Stimulated activated CD8-positive, alpha-beta memory T cell treated with anti-CD3 and anti-CD28 coated beads, Interleukin-15, amount 100 ng/mL, for 1 hour (primary cell): ENCODE results near the gene LYSET.
"Not testable (repeated sequence)": the region's sequence is repeated elsewhere in the genome, so short reads cannot be mapped to it uniquely, and the experiment has no call there.

Experiments
- DNase-seq: peaks from one replicate; pipeline ENCODE4 v3.0.0-alpha.2; 2020; ENCODE audit warnings: low read depth

The LYSET gene

DNA sequence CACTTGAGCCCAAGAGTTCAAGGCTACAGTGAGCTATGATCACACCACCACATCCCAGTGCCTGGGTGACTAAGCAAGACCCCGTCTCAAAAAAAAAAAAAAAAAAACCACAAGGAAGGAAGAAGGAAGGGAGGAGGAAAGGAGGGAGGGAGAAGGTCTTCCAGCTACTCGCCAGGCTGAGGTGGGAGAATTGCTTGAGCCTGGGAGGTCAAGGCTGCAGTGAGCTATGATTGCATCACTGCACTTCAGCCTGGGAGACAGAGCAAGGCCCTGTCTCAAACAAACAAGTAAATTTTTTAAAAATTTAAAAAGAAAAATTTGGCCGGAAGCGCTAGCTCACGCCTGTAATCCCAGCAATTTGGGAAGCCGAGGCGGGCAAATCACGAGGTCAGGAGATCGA is 16.5 kb upstream of the LYSET start:
- not testable (repeated sequence) for DNase-seq

DNA sequence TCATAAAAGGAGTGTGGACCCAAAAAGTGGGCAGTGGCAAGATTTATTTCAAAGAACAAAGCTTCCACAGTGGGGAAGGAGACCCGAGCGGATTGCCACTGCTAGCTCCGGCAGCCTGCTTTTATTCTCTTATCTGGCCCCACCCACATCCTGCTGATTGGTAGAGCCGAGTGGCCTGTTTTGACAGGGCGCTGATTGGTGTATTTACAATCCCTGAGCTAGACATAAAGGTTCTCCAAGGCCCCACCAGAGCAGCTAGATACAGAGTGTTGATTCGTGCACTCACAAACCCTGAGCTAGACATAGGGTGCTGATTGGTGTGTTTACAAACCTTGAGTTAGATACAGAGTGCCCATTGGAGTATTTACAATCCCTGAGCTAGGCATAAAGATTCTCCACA is 15.5 kb upstream of the LYSET start:
- not testable (repeated sequence) for DNase-seq

DNA sequence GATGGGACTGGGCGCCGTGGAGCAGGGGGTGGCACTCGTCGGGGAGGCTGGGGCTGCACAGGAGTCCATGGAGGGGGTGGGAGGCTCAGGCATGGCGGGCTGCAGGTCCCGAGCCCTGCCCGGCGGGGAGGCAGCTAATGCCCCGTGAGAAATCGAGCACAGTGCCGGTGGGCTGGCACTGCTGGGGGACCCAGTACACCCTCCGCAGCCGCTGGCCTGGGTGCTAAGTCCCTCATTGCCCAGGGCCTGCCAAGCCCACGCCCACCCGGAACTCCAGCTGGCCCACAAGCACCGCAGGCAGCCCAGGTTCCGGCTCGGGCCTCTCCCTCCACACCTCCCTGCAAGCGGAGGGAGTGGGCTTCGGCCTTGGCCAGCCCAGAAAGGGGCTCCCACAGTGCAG is 15.0 kb upstream of the LYSET start:
- DNase-seq, result not testable (repeated sequence)

DNA sequence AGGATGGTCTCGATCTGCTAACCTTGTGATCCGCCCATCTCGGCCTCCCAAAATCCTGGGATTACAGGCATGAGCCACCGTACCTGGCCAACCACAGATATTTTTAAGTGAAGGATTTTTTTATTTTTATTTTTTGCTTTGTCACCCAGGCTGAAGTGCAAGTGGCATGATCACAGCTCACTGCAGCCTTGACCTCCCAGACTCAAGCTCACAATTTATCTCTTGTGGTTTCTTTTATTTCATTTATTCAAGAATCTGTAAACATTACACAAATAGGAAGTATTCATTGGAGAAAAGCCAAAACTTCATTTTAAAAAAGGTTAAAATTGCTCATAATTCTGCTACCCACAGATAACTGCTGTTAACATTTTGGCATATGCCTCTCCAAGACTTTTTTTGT is 13.7 kb upstream of the LYSET start:
- no peak for DNase-seq

DNA sequence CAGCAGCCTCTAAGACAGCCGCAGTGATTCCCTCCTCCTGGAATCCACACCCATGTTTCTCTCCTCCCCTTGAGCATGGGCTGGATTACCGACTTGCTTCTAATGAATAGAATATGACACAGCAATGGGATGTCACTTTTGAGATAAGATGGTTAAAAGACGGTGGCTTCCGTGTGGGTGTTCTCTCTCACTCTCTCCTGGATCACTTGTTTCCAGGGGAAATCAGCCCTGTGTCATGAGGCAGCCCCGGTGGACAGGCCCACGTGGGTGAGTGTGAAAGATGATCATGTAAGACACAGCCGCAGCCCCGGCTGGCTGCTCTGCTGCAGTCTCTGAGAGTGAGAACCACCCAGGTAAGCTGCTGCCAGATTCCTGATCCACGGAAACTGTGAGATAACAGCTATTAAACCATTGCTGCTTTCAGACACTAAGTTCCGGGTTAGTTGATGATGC is 11.1 kb upstream of the LYSET start:
- DNase-seq, result no peak

DNA sequence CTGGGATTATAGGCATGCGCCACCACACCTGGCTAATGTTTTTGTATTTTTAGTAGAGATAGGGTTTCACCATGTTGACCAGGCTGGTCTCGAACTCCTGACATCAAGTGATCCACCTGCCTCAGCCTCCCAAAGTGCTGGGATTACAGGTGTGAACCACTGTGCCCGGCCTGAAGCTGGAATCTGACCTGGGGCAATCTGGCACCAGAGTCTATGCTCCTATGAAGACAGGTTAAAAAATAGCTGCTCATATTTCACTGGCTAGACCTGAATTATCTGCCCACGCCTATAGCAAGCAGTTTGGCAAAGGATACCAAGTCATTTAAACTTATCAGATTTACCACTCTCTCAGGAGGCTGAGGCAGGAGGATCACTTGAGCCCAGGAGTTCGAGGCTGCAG is 10.4 kb upstream of the LYSET start:
- not testable (repeated sequence) for DNase-seq

DNA sequence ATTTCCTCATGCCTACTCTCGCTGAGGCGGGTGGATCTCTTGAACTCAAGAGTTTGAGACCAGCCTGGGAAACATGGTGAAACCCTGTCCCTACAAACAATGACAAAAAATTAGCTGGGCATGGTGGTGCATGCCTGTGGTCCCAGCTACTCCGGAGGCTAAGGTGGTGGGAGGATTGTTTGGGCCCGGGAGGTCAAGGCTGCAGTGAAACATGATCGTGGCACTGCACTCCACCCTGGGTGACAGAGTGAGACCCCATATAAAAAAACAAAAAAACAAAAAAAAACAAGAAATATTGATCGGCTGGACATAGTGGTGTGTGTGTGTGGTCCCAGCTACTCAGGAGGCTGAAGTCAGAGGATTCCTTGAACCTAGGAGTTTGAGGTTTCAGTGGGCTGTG is 9.6 kb upstream of the LYSET start:
- DNase-seq, result no peak

DNA sequence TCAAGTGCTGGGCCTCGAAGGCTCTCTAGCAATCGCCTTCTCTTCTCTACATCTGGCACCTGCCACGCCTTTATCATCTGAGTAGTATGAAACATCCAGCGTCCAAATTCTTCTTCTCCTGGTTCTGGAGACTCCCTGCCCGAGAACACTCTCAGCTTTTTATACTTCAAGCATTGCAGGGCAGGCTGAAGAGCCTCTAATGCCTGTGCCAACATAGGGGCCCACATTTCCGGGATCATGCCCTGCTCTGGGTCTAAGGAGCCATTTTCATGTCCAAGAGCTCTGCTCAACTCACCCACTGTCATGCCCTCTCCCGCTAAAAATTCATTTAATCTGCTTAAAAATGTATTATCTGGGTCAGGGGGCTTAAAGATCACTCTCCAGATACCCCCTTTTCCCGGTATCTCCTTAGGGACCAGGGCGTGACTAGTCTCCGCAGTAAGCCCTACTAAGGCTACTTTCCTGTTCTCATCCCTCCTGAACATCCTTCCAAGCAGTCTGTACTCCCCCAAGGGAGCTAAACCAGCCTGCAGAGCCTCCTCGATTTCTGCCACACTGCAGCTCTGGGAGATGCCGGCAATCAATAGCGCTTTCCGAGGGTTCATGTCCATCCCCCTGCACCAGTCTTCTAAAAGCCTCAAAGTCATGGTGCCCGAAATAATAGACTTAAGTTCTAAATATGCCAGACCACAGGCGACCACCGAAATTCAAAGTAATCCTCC is 1.4 kb upstream of the LYSET start:
- no peak for DNase-seq

DNA sequence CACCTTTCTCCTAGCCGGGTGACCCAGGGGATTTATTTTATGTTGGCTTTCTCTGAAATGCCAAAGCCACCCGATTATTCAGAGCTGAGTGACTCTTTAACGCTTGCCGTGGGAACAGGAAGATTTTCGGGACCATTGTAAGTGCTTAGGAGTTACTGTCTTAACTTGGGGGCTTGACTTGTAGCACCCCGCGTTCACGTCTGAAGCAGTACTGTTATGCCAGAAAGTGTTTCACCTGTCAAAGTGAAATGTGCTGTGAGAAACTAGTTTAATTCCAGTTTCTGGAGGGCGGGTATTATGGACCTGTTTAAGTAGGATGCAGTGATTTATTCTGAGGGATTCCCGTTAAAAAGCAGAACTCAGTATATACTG is 218 bp downstream of the LYSET start:
- no peak for DNase-seq

DNA sequence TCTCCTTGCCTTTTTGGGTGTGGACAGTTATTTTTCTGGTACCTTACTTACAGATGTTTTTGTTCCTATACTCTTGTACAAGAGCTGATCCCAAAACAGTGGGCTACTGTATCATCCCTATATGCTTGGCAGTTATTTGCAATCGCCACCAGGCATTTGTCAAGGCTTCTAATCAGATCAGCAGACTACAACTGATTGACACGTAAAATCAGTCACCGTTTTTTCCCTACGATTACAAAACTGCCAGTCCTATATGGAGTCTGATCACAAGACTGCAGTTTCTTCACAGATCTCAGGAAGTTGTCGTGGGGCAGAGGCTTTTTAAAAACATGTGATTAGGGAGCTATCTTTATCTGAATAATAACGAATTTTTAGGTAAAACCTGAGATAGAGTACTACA is 1.3 kb downstream of the LYSET start:
- DNase-seq, result no peak

DNA sequence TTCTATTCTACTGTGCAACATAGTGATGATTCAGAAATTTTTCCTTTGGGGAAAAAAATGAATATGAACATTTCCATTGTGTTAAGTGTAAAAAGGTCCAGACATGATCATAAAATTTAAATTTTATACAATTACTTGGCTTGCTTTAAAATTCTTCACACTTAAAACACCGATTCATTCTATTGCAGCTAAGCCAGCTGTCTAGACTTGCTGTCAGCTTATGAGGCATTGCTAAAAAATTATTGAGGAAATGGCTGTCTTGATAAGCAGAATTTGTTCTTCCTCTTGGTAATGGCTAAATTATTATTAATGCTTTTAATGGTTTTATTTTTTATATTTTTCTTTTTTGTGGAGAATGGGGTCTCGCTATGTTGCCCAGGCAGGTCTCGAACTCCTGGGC is 1.8 kb downstream of the LYSET start:
- DNase-seq, result no peak

DNA sequence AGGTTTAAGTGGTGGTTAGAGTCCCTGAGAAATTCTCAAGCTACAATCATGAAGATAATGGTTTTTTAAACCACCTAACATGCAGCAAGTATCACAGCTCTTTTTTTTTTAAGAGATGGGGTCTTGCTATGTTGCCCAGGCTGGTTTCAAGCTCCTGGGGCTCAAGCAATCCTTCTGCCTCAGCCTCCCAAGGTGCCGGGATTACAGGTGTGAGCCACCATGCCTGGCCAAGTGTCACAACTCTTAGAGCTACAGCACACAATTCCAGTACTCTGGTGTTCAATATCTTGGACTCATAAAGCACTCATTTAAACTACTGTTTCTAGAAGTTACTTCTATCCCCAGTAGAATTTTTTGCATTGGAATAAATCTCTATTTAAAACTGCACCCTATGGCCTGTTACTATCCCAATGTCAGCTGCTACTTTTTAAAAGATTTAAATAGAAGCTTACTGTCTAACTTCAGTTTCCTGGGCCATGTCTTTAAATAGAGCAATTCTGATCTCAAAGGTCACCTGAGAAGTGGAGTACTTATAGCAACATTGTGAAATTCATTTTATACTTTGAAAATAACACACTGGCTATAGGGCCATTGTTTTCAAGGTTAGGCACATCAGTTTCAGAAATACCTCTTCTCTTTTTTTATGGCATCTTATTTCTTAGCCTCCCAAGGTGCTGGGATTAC is 10.3 kb downstream of the LYSET start:
- DNase-seq, result no peak

DNA sequence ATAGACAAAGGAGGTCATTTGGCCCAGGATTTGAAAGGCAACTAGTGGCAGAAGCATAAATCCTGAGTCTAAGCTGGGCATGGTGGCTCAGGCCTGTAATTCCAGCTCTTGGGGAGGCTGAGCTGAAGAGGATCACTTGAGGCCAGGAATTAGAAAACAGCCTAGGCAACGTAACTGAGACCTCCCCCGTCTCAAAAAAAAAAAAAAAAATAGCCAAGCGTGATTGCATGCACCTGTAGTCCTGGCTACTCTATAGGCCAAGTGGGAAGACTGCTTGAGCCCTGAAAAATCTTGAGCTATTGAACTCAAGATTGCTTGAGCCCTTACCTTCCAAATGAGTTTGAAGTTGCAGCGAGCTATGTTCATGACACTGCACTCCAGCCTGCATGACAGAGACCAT is 13.9 kb downstream of the LYSET start:
- no peak for DNase-seq

DNA sequence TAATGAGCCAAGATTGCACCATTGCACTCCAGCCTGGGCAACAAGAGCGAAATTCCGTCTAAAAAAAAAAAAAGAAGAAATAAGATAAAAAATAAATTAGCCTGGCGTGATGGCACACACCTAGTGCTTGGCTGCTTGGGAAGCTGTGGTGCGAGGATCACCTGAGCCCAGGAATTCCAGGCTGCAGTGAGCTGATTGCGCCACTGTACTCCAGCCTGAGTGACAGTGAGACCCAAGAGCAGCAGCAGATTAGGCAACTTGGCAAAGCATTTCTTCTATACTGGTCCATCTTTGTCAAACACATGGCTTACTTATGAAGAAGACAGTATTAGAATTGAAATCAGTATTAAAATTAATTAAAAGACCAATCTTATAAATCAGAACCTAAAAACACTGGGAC is 15.4 kb downstream of the LYSET start:
- DNase-seq, result no peak

DNA sequence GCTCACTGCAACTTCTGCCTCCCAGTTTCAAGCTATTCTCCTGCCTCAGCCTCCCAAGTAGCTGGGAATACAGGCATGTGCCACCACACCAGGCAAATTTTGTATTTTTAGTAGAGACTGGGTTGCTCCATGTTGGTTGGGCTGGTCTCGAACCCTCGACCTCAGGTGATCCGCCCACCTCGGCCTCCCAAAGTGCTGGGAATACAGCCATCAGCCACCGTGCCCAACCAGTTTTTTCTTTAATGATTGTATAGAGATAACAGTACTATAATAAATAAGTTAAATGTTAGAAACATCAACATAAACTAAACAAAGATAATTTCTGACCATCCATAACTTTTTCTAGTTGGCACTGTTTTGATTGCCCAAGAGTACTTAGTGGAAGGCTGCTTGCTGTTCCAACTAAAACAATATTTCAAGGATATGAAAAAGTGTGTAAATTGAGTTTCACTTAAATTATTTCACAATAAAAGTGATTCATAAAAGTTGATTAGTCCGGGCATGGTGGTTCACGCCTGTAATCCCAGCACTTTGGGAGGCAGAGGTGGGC is 16.1 kb downstream of the LYSET start:
- DNase-seq, result no peak

DNA sequence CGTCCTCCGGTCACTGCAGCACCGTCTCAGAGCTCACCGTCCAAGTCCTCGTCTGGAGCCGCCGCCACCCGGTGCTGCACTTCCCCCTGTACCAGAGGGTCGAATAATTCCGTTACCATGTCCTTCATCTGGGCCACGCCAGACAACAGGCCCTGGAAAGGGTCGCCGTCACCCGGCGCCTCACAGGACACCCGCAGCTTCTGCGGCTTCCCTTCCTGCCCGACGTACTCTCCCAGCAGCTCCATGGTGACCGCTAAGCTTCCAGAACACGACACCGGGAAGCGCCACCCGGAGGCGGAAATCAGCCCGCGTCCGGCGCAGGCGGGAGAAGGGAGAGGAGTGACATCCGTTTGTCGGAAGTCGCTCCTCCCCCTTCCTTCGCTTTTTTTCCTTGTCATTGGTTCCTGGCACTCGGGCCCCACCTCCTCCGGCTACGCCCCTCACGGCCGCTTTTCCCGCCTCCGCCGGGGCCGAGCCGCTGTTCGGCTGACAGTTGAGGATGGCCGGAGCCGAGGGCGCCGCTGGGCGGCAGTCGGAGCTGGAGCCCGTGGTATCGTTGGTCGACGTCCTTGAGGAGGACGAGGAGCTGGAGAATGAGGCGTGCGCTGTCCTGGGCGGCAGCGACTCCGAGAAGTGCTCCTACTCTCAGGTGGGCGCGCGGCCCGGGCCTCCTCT is 21.8 kb downstream of the LYSET start, which contains the start of the genes GON7 and UBR7:
TSS of gene GON7 (minus strand) at position 273 of the 675 bp plus-strand sequence. CDS start at position 245, 28 bp downstream.
TSS of gene UBR7 (plus strand) at position 464 of the 675 bp plus-strand sequence. CDS start at position 500, 36 bp downstream.
- peak; percentile 75 for DNase-seq

DNA sequence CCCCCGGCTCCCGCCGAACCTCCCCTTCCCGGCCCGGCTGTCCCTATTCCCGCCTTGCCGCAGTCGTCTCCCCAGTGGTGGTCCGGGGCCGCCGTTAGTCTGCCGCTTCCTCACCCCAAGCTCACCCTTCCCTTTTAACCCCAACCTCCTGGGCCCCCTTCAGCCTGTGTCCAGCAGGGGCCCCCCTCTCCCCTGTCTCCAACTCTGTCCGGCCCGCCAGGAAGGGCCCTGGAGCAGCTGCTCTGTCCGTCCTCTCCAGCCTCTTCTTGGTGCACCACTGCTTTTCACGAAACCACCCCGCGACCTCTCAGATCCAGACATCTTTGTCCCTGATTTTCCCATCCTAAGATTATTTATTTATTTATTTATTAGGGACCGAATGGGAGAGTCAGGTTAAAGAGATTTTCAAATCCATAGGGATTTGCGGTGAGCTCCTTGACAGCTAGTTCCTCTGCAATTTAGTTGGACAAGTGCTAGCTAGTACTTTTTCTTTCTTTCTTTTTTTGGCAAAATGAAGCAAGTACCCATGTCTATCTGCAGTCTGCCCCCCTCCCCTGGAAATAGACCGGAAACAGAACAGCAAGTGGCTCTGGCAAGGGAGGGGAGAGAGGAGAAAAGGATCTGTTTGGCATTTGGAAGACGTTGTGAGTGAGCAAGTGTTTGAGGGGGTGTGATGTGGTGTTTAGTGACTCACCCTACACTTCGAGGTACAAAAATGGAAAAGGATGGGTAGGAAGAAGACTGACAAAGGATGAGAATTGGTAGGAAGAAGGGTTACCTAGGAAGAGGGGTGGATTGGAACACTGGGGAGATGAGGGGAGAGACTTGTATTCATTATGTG is 22.6 kb downstream of the LYSET start:
- DNase-seq, result no peak

DNA sequence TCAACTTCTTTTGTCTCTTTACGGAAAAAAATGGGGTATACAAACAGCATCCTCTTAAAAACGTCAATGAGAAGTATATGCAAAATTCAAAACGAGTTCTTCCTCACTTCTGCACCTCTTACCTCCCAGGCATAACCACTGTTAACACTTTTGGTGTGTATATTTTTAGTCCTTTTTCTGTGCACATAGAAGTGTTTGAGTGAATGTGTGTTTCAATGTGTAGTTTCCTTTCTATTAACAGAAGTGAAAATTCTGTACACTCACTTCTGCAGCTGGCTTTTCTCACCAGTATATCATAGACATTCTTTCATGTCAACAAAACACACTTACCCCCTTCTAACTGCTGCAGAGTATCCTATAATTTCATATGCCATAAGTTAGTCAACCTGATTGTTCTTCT is 27.3 kb downstream of the LYSET start:
- no peak for DNase-seq

DNA sequence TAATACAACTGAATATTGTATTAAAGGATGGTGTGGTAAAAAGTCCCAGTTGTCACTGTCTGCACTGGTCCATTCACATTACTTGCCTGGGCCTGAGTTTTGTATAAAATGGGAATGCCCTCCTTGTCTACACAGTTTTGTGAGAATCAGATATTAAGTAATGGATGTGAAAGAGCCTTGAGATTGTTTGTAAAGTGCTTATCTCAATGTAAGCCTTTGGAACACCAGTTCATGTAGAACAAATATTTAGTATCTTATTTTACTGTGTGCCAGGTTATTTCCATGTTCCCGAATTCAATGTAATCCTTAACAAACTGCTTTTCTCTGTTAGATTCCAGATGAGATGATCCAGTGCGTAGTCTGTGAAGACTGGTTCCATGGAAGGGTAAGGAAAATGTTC is 29.5 kb downstream of the LYSET start:
- DNase-seq, result no peak

DNA sequence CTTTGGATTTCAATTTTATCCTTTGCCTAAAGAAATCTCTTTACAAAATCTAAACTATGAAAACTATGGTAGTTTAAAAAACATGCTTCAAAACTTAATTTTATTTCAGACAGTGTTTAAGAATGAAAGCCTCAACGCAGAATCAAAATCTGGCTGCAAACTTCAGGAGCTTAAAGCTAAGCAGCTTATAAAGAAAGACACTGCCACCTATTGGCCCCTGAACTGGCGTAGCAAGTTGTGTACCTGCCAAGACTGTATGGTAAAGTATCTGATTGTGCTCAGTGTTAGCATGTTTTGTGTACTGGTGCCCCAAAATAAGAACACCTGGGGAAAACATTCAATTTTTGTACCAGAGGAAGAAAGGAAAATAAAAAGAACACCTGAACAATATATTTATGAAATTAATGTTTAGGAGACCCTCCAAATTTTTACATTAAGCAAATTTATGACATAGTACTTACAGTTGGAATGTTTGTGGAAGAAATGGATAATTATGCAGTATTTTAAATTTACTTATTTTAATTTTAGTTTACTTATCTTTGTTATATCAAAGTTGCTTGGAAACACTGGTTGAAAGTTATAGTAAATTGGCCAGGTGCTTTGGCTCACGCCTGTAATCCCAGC is 34.1 kb downstream of the LYSET start:
- DNase-seq, result no peak

DNA sequence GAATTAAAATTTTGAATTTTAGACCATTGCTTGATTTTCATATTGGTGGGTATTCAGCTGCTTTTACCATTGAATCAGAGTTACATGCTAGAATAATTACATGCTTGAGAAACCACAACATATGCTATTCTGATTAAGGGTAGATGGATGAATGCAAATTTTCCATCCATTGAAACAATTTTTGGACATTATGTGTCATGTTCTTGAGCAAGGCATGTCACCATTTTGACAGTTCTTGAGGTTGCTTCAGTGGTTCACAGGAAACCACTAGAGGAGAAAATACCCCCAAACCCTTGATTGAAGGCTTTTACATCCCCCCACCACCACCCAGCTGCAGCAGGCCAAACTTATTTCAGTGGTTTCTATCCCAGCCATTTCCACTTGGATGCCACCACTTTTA is 35.4 kb downstream of the LYSET start:
- DNase-seq, result no peak
